HG02678 (cell line): ENCODE data around the gene SERPINH1.

Experiments used
- ATAC-seq: cut with Tn5 transposase; IDR thresholded peaks from one replicate; pipeline ENCODE4 v1.9.1; 2021; ENCODE audit warnings: mild to moderate bottlenecking, moderate library complexity; ENCODE audit not compliant: unreplicated experiment

Gene SERPINH1

GRCh38 chr11:75562048-75562835 lies at the start of gene SERPINH1:
Gene SERPINH1 (plus strand): TSS chr11:75562253. CDS start chr11:75566350, 4,097 bp downstream.
- ATAC-seq, result peak; percentile 88

- no peak for ATAC-seq
These were observed 48.8 kb upstream of the SERPINH1 start for GRCh38 chr11:75513250-75513649.

GRCh38 chr11:75514596-75514995 lies 47.5 kb upstream of the SERPINH1 start:
- ATAC-seq, result no peak

- ATAC-seq, result no peak
These were observed 45.9 kb upstream of the SERPINH1 start for GRCh38 chr11:75516140-75516539.

GRCh38 chr11:75516886-75517285 lies 45.2 kb upstream of the SERPINH1 start:
- ATAC-seq, result no peak

- no peak for ATAC-seq
These were observed 43.9 kb upstream of the SERPINH1 start for GRCh38 chr11:75518204-75518549.

GRCh38 chr11:75518771-75519653 lies 43.0 kb upstream of the SERPINH1 start:
- ATAC-seq, result no peak

- no peak for ATAC-seq
These were observed 41.4 kb upstream of the SERPINH1 start for GRCh38 chr11:75520688-75521087.

GRCh38 chr11:75522286-75523044 lies 39.6 kb upstream of the SERPINH1 start:
- ATAC-seq, result no peak

- ATAC-seq, result no peak
These were observed 38.9 kb upstream of the SERPINH1 start for GRCh38 chr11:75523189-75523588.

- no peak for ATAC-seq
These were observed 38.0 kb upstream of the SERPINH1 start for GRCh38 chr11:75523811-75524664.

GRCh38 chr11:75524665-75525432 lies 37.2 kb upstream of the SERPINH1 start:
- no peak for ATAC-seq

GRCh38 chr11:75525433-75526191 lies 36.4 kb upstream of the SERPINH1 start, which contains the start of gene GDPD5:
Gene GDPD5 (minus strand): TSS chr11:75525941. CDS start chr11:75477735, 48,206 bp downstream.
- peak; percentile 83 for ATAC-seq

GRCh38 chr11:75526192-75526541 lies 35.9 kb upstream of the SERPINH1 start:
- ATAC-seq, result no peak

- no peak for ATAC-seq
These were observed 34.9 kb upstream of the SERPINH1 start for GRCh38 chr11:75527130-75527529.

GRCh38 chr11:75527938-75528735 lies 33.9 kb upstream of the SERPINH1 start:
- ATAC-seq, result no peak

GRCh38 chr11:75530577-75530976 lies 31.5 kb upstream of the SERPINH1 start:
- ATAC-seq, result no peak

GRCh38 chr11:75531325-75531724 lies 30.7 kb upstream of the SERPINH1 start:
- no peak for ATAC-seq
